HepG2 (cell line): Measurements from ENCODE around the gene PGAP3. TPM values are rescaled to one million over a fixed set of nuclear protein-coding genes. Genes with fewer than 3 reads are reported as not detected.

Experiments
- ARID4A ChIP-seq: sonication (generic); formaldehyde crosslinking; IDR thresholded peaks from 2 replicates; pipeline ENCODE4 v1.5.0; 2020; ENCODE audit warnings: mild to moderate bottlenecking, missing genetic modification reagents, borderline replicate concordance
- JUND ChIP-seq: sonication (generic); formaldehyde crosslinking; IDR thresholded peaks from 2 replicates; pipeline ENCODE4 v1.8.0; 2022; ENCODE audit warnings: mild to moderate bottlenecking, missing genetic modification reagents
- KDM3A ChIP-seq: IDR thresholded peaks from 2 replicates; pipeline ENCODE4 v1.6.1; 2018; ENCODE audit warnings: low read depth, missing compliant biosample characterization
- LCORL ChIP-seq, 2 experiments: fragments of 450-650 bp in 1 of 2; sonication (generic) in 1 of 2; formaldehyde crosslinking in 1 of 2; IDR thresholded peaks; 2 replicates each; pipeline versions ENCODE4 v1.5.0 to v1.6.1; 2017 to 2020; ENCODE audit warnings: antibody characterized with exemption in 1 of 2, missing genetic modification reagents in 1 of 2
- MXD3 ChIP-seq: IDR thresholded peaks from 2 replicates; pipeline ENCODE4 v1.6.1; 2016; ENCODE audit warnings: mild to moderate bottlenecking, missing biosample characterization, missing genetic modification reagents
- SATB2 ChIP-seq: sonication (generic); formaldehyde crosslinking; IDR thresholded peaks from 2 replicates; pipeline ENCODE4 v1.5.0; 2020; ENCODE audit warnings: missing genetic modification reagents
- SP140L ChIP-seq: sonication (generic); formaldehyde crosslinking; IDR thresholded peaks from 2 replicates; pipeline ENCODE4 v1.4.0; 2020; ENCODE audit warnings: missing genetic modification reagents, borderline replicate concordance
- TBL1XR1 ChIP-seq: fragments of 150-350 bp; IDR thresholded peaks from 2 replicates; pipeline ENCODE4 v1.6.1; 2014; ENCODE audit warnings: borderline replicate concordance, low read length; ENCODE audit not compliant: partially characterized antibody
- ZNF280B ChIP-seq: sonication (generic); formaldehyde crosslinking; IDR thresholded peaks from 2 replicates; pipeline ENCODE4 v1.5.0; 2020; ENCODE audit warnings: missing genetic modification reagents, mild to moderate bottlenecking, borderline replicate concordance
- ZNF484 ChIP-seq: sonication (generic); formaldehyde crosslinking; IDR thresholded peaks from 2 replicates; pipeline ENCODE4 v1.5.1; 2020; ENCODE audit warnings: mild to moderate bottlenecking, low read depth, missing genetic modification reagents, borderline replicate concordance
- polyA plus RNA-seq, 8 experiments: library from polyadenylated mRNA; depleted of rRNA in 3 of 8; stranded (reverse) in 7 of 8; unstranded in 1 of 8; fragments of >200 nt; fragmentation: Illumina TruSeq in 4 of 8; extraction: Trizol in 4 of 8; gene quantifications; 2 replicates each; pipeline versions ENCODE4 v1.2.1 to v1.2.3, GENCODE V29; 2011 to 2016; ENCODE audit warnings: low read depth in 4 of 8, missing spikeins in 1 of 8, mixed read lengths in 1 of 8; ENCODE audit not compliant: insufficient read depth in 1 of 8
- total RNA-seq, 5 experiments: library from RNA; depleted of rRNA; stranded (reverse); fragments of >200 nt; fragmentation: Illumina TruSeq; extraction: Trizol; gene quantifications; 2 replicates each; pipeline ENCODE4 v1.2.3, GENCODE V29; 2016; ENCODE audit warnings: low read depth in 1 of 5
- TF ChIP-seq, protein P1 (sequence below): IDR thresholded peaks from 2 replicates; pipeline ENCODE4 v1.4.0; 2020; ENCODE audit warnings: mild to moderate bottlenecking, missing genetic modification reagents
- TF ChIP-seq, protein P2 (sequence below): sonication (generic); formaldehyde crosslinking; IDR thresholded peaks from 2 replicates; pipeline ENCODE4 v1.4.0; 2020; ENCODE audit warnings: mild to moderate bottlenecking, missing genetic modification reagents

The PGAP3 gene
- total and polyA plus RNA-seq, 2 of the 13 experiments (the other 11 are each of a cell fraction or from before 2014, with no cell fraction given): 11.9 to 14.6 TPM

DNA sequence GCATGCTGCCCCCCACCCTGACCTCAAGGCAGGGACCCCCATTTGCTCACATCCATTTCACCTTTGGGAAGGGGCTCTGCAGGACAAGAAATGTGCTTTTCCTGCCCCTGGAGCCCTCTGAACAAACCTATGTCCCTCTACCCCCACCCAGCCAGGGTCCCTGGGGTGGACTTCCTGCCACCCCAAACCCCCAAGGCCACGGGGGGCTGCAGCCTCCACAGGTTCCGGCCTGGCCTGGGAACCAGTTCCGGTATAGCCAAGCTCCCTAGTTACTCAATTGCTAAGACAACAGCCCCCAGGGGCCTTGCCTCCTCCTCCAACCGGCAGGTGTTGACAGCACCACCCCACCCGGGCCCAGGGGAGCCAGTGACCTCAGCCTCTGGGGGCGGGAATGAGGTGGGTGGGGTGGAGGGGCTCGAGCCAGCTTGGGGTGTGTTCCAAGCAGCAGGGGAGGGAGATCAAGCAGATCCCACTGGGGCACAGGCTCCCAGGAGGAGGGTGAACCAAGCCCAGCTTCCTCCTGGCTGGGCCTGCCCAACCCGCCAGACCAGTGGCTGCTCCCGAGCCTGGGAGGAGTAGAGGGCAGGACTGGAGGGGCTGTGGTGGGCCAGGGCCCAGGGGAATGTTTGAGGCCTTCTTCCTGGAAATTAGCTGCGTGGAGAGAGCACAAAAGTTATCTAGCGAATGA, 13.0 kb downstream of the PGAP3 start (continued):
- TF ChIP-seq ZNF484 (CRISPR knock-in tag) (no peak), KDM3A (CRISPR knock-in tag) (peak; percentile 62; the same call in 1 of the 2 replicates), LCORL (IDR thresholded peaks at IDR 0.05) (no peak), LCORL (CRISPR knock-in tag; IDR thresholded peaks at IDR 0.05) (peak; percentile 85), JUND (CRISPR knock-in tag) (no peak), SP140L (CRISPR knock-in tag) (no peak), TBL1XR1 (no peak), SATB2 (no peak), MXD3 (CRISPR knock-in tag) (no peak), ZNF280B (CRISPR knock-in tag) (no peak), ARID4A (CRISPR knock-in tag) (peak; percentile 52; the same call in 1 of the 2 replicates)
- TF ChIP-seq, protein P1, sequence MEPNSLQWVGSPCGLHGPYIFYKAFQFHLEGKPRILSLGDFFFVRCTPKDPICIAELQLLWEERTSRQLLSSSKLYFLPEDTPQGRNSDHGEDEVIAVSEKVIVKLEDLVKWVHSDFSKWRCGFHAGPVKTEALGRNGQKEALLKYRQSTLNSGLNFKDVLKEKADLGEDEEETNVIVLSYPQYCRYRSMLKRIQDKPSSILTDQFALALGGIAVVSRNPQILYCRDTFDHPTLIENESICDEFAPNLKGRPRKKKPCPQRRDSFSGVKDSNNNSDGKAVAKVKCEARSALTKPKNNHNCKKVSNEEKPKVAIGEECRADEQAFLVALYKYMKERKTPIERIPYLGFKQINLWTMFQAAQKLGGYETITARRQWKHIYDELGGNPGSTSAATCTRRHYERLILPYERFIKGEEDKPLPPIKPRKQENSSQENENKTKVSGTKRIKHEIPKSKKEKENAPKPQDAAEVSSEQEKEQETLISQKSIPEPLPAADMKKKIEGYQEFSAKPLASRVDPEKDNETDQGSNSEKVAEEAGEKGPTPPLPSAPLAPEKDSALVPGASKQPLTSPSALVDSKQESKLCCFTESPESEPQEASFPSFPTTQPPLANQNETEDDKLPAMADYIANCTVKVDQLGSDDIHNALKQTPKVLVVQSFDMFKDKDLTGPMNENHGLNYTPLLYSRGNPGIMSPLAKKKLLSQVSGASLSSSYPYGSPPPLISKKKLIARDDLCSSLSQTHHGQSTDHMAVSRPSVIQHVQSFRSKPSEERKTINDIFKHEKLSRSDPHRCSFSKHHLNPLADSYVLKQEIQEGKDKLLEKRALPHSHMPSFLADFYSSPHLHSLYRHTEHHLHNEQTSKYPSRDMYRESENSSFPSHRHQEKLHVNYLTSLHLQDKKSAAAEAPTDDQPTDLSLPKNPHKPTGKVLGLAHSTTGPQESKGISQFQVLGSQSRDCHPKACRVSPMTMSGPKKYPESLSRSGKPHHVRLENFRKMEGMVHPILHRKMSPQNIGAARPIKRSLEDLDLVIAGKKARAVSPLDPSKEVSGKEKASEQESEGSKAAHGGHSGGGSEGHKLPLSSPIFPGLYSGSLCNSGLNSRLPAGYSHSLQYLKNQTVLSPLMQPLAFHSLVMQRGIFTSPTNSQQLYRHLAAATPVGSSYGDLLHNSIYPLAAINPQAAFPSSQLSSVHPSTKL (CRISPR knock-in tag): peak; percentile 55; the same call in 1 of the 2 replicates
- TF ChIP-seq, protein P2, sequence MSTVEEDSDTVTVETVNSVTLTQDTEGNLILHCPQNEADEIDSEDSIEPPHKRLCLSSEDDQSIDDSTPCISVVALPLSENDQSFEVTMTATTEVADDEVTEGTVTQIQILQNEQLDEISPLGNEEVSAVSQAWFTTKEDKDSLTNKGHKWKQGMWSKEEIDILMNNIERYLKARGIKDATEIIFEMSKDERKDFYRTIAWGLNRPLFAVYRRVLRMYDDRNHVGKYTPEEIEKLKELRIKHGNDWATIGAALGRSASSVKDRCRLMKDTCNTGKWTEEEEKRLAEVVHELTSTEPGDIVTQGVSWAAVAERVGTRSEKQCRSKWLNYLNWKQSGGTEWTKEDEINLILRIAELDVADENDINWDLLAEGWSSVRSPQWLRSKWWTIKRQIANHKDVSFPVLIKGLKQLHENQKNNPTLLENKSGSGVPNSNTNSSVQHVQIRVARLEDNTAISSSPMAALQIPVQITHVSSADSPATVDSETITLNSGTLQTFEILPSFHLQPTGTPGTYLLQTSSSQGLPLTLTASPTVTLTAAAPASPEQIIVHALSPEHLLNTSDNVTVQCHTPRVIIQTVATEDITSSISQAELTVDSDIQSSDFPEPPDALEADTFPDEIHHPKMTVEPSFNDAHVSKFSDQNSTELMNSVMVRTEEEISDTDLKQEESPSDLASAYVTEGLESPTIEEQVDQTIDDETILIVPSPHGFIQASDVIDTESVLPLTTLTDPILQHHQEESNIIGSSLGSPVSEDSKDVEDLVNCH (CRISPR knock-in tag): no peak
